ENCODE measurements around the gene RAI1.

DNA sequence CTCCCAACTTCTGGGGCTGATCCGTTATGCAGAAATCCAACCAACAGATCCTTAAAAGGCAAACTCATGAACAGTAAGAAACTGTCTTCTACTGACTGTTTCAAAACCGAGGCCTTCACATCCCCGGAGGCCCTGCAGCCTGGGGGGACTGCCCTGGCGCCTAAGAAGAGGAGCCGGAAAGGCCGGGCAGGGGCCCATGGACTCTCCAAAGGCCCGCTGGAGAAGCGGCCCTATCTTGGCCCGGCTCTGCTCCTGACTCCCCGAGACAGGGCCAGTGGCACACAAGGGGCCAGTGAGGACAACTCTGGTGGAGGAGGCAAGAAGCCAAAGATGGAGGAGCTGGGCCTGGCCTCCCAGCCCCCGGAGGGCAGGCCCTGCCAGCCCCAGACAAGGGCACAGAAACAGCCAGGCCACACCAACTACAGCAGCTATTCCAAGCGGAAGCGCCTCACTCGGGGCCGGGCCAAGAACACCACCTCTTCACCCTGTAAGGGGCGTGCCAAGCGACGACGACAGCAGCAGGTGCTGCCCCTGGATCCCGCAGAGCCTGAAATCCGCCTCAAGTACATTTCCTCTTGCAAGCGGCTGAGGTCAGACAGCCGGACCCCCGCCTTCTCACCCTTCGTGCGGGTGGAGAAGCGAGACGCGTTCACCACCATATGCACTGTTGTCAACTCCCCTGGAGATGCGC is 116.0 kb downstream of the RAI1 start:
- TF ChIP-seq, protein P1, sequence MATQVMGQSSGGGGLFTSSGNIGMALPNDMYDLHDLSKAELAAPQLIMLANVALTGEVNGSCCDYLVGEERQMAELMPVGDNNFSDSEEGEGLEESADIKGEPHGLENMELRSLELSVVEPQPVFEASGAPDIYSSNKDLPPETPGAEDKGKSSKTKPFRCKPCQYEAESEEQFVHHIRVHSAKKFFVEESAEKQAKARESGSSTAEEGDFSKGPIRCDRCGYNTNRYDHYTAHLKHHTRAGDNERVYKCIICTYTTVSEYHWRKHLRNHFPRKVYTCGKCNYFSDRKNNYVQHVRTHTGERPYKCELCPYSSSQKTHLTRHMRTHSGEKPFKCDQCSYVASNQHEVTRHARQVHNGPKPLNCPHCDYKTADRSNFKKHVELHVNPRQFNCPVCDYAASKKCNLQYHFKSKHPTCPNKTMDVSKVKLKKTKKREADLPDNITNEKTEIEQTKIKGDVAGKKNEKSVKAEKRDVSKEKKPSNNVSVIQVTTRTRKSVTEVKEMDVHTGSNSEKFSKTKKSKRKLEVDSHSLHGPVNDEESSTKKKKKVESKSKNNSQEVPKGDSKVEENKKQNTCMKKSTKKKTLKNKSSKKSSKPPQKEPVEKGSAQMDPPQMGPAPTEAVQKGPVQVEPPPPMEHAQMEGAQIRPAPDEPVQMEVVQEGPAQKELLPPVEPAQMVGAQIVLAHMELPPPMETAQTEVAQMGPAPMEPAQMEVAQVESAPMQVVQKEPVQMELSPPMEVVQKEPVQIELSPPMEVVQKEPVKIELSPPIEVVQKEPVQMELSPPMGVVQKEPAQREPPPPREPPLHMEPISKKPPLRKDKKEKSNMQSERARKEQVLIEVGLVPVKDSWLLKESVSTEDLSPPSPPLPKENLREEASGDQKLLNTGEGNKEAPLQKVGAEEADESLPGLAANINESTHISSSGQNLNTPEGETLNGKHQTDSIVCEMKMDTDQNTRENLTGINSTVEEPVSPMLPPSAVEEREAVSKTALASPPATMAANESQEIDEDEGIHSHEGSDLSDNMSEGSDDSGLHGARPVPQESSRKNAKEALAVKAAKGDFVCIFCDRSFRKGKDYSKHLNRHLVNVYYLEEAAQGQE (IDR thresholded peaks at IDR 0.05; ENCODE audit: insufficient read depth in 1 of 2, low read depth in 2 of 2, low read length in 2 of 2), result no peak
- TF ChIP-seq POLR2AphosphoS5 (IDR thresholded peaks at IDR 0.05; ENCODE audit: low read depth, low read length) (0 out of 2 replicates have a peak, but pooled peaks have one; percentile 17), TAF1 (IDR thresholded peaks at IDR 0.05; ENCODE audit: borderline replicate concordance, insufficient read depth, low read length) (no peak), FOXP2 (optimal IDR thresholded peaks at IDR 0.05; ENCODE audit: borderline replicate concordance, extremely low read depth, extremely low read length, insufficient read depth) (no peak)

All from PFSK-1 (cell line).